Small intestine (tissue), 7 donors: ENCODE results near the gene EXOC4. TPM values are rescaled to one million over a fixed set of nuclear protein-coding genes. Genes with fewer than 3 reads are reported as not detected.
"Not testable (repeated sequence)": the region's sequence is repeated elsewhere in the genome, so short reads cannot be mapped to it uniquely, and the experiment has no call there.

Source experiments
- DNase-seq, 2 donors: peaks; one replicate each; pipeline versions ENCODE4 v3.0.0 to v3.0.0-alpha.2; 2013
- FAIRE-seq: peaks from 2 replicates; lab custom pipeline; 2012; peaks lifted over from hg19 to GRCh38; lab: Jason Lieb, UNC
- H3K27ac ChIP-seq, 3 donors: one replicate each; pipeline ENCODE4 v1.5.1; 2013; ENCODE audit warnings: low read length in 2 of 3, mild to moderate bottlenecking in 2 of 3, control low read depth in 1 of 3, inconsistent platforms in 1 of 3, low read depth in 1 of 3, moderate library complexity in 1 of 3
- H3K27me3 ChIP-seq, 3 donors: one replicate each; pipeline ENCODE4 v1.6.1; 2013; ENCODE audit warnings: low read length in 3 of 3, inconsistent platforms in 1 of 3; ENCODE audit not compliant: control insufficient read depth in 3 of 3, insufficient read depth in 3 of 3
- H3K36me3 ChIP-seq, 3 donors: one replicate each; pipeline ENCODE4 v1.6.1; 2013; ENCODE audit warnings: low read length in 3 of 3, inconsistent platforms in 1 of 3, low read depth in 1 of 3, mild to moderate bottlenecking in 1 of 3, moderate library complexity in 1 of 3; ENCODE audit not compliant: control insufficient read depth in 3 of 3, insufficient read depth in 2 of 3
- H3K4me1 ChIP-seq, 3 donors: one replicate each; pipeline ENCODE4 v1.6.1; 2013; ENCODE audit warnings: low read length in 2 of 3, inconsistent platforms in 1 of 3, low read depth in 1 of 3, mild to moderate bottlenecking in 1 of 3, moderate library complexity in 1 of 3; ENCODE audit not compliant: control insufficient read depth in 3 of 3, insufficient read depth in 2 of 3
- H3K4me3 ChIP-seq, 3 donors: one replicate each; pipeline ENCODE4 v1.5.1; 2013; ENCODE audit warnings: low read length in 3 of 3, control low read depth in 1 of 3, inconsistent platforms in 1 of 3, low read depth in 1 of 3, mild to moderate bottlenecking in 1 of 3, moderate library complexity in 1 of 3
- H3K9me3 ChIP-seq, 2 donors: one replicate each; pipeline ENCODE4 v1.6.1; 2013; ENCODE audit warnings: low read depth in 1 of 2, low read length in 1 of 2; ENCODE audit not compliant: control insufficient read depth in 2 of 2, insufficient read depth in 1 of 2
- WGBS, 3 donors: extraction: QIAGEN DNeasy Blood & Tissue Kit; methylation state at CpG; one replicate each; pipeline ENCODE4 v1.1.7; 2013; 5-methylcytosine and 5-hydroxymethylcytosine counted together
- polyA plus RNA-seq, 4 donors: library from polyadenylated mRNA; stranded (reverse) in 3 of 4; unstranded in 1 of 4; fragments of 200-250 nt in 3 of 4; fragments of 120-200 nt in 1 of 4; gene quantifications; one replicate each; pipeline versions ENCODE4 v1.2.1 to v1.2.3, GENCODE V29; 2013
- donor health status: healthy with polysubstance abuse.
- donor health status: control.
- donor health status: control.
- donor health status: Bipolar disorder and iron deficiency.
- donor health status: healthy.

EXOC4 gene
- polyA plus RNA-seq, 4 donors: 10.5 to 46.8 (median 18.8) TPM

- Histone ChIP-seq H3K4me3 (no peak overlapping the region), H3K9me3 (no peaks in the 10 kb centered on the region), H3K36me3 (peaks cover 0 to 3% (median 0%) of the 10 kb centered on the region in 3 donors), H3K27ac (no peak overlapping the region), H3K27me3 (no peaks in the 10 kb centered on the region), H3K4me1 (no peaks in the 10 kb centered on the region)
- FAIRE-seq: no peak
- WGBS, 3 donors: 71 to 91% (median 82%) methylated on average over 4 of the region's 4 CpGs
- DNase-seq: no peak
Observed at GRCh38 chr7:133775201-133775600, 522.3 kb downstream of the EXOC4 start.

GRCh38 chr7:133776266-133776665, 523.4 kb downstream of the EXOC4 start:
- DNase-seq: no peak
- WGBS, 3 donors: 88 to 97% (median 92%) methylated on average over 3 of the region's 3 CpGs
- no peaks in the 10 kb centered on the region for H3K27me3 ChIP-seq
- H3K4me1 ChIP-seq: no peaks in the 10 kb centered on the region
- peaks cover 0 to 3% (median 0%) of the 10 kb centered on the region in 3 donors for H3K36me3 ChIP-seq
- no peak for FAIRE-seq
- H3K4me3 ChIP-seq: no peak overlapping the region
- H3K27ac ChIP-seq: no peak overlapping the region
- no peaks in the 10 kb centered on the region for H3K9me3 ChIP-seq

GRCh38 chr7:133777701-133778100, 524.8 kb downstream of the EXOC4 start:
- Histone ChIP-seq H3K27me3 (no peaks in the 10 kb centered on the region), H3K36me3 (peaks cover 0 to 3% (median 0%) of the 10 kb centered on the region in 3 donors), H3K27ac (no peak overlapping the region), H3K4me3 (no peak overlapping the region), H3K9me3 (no peaks in the 10 kb centered on the region), H3K4me1 (no peaks in the 10 kb centered on the region)
- FAIRE-seq (no peak), DNase-seq (no peak)
- WGBS, 3 donors: 74 to 92% (median 85%) methylated on average over 4 of the region's 4 CpGs

GRCh38 chr7:133778472-133778871, 525.6 kb downstream of the EXOC4 start:
- no peak for FAIRE-seq
- 85 to 94% (median 87%) methylated on average over 5 of the region's 5 CpGs for WGBS, 3 donors
- DNase-seq: no peak

GRCh38 chr7:133779538-133779937, 526.7 kb downstream of the EXOC4 start:
- not testable (repeated sequence) for H3K4me1 ChIP-seq, H3K27me3 ChIP-seq, H3K36me3 ChIP-seq, FAIRE-seq, DNase-seq, H3K9me3 ChIP-seq, H3K4me3 ChIP-seq, H3K27ac ChIP-seq
- WGBS, 3 donors: 96 to 99% (median 98%) methylated on average over 4 of the region's 4 CpGs

More at GRCh38 chr7:133778472-133778871, 525.6 kb downstream of the EXOC4 start:
- Histone ChIP-seq H3K27ac (no peak overlapping the region), H3K4me3 (no peak overlapping the region), H3K36me3 (peaks cover 0 to 3% (median 0%) of the 10 kb centered on the region in 3 donors), H3K27me3 (no peaks in the 10 kb centered on the region), H3K9me3 (no peaks in the 10 kb centered on the region), H3K4me1 (no peaks in the 10 kb centered on the region)

GRCh38 chr7:133780912-133781311, 528.0 kb downstream of the EXOC4 start:
- FAIRE-seq: no peak
- H3K4me3 ChIP-seq: no peak overlapping the region
- no peaks in the 10 kb centered on the region for H3K27me3 ChIP-seq
- H3K36me3 ChIP-seq: peaks cover 0 to 3% (median 0%) of the 10 kb centered on the region in 3 donors
- H3K9me3 ChIP-seq: no peaks in the 10 kb centered on the region
- 54 to 72% (median 64%) methylated on average over 2 of the region's 2 CpGs for WGBS, 3 donors
- no peak overlapping the region for H3K27ac ChIP-seq
- no peaks in the 10 kb centered on the region for H3K4me1 ChIP-seq
- DNase-seq: no peak

GRCh38 chr7:133781486-133782090, 528.7 kb downstream of the EXOC4 start:
- Histone ChIP-seq H3K27ac (no peak overlapping the region), H3K4me3 (no peak overlapping the region), H3K36me3 (peaks cover 0 to 3% (median 0%) of the 10 kb centered on the region in 3 donors), H3K9me3 (no peaks in the 10 kb centered on the region), H3K4me1 (no peaks in the 10 kb centered on the region), H3K27me3 (no peaks in the 10 kb centered on the region)
- 79 to 94% (median 86%) methylated on average over 7 of the region's 7 CpGs for WGBS, 3 donors
- DNase-seq (no peak), FAIRE-seq (no peak)

GRCh38 chr7:133782470-133782869, 529.6 kb downstream of the EXOC4 start:
- no peaks in the 10 kb centered on the region for H3K4me1 ChIP-seq
- no peak overlapping the region for H3K4me3 ChIP-seq
- H3K36me3 ChIP-seq: peaks cover 0 to 3% (median 0%) of the 10 kb centered on the region in 3 donors
- no peaks in the 10 kb centered on the region for H3K27me3 ChIP-seq
- no peaks in the 10 kb centered on the region for H3K9me3 ChIP-seq
- no peak overlapping the region for H3K27ac ChIP-seq
- no peak for DNase-seq
- WGBS, 3 donors: 96 to 97% (median 96%) methylated on average over 5 of the region's 5 CpGs
- no peak for FAIRE-seq

- Histone ChIP-seq H3K27me3 (no peaks in the 10 kb centered on the region), H3K4me1 (no peaks in the 10 kb centered on the region), H3K4me3 (no peak overlapping the region), H3K27ac (no peak overlapping the region), H3K9me3 (no peaks in the 10 kb centered on the region), H3K36me3 (peaks cover 0 to 1% (median 0%) of the 10 kb centered on the region in 3 donors)
- WGBS, 3 donors: 87 to 96% (median 95%) methylated on average over 2 of the region's 2 CpGs
- DNase-seq: no peak
- FAIRE-seq: no peak
Observed at GRCh38 chr7:133783276-133783675, 530.4 kb downstream of the EXOC4 start.
